ENCODE results near the gene SMYD2.

Gene SMYD2

GRCh38 chr1:214244841-214245240, 36.1 kb upstream of the SMYD2 start:
- TF ChIP-seq CTCF (conservative IDR thresholded peaks at IDR 0.05; ENCODE audit: low read depth) = no peak
- ChIA-PET CTCF (no interaction called here), POLR2A (ENCODE audit: low non-redundant PET) (no interaction called here)
- H3K27ac ChIP-seq = no peak overlapping the region
- DNase-seq (ENCODE audit: low spot score) = no peak

GRCh38 chr1:214247501-214248041, 33.4 kb upstream of the SMYD2 start:
- CTCF ChIA-PET = interaction anchor here (0.6 kb wide), 1 partner anchor 39 kb away, joined by 3 read pairs; no protein-coding TSS in a partner anchor
- no peak for DNase-seq (ENCODE audit: low spot score)
- POLR2A ChIA-PET (ENCODE audit: low non-redundant PET) = no interaction called here
- H3K27ac ChIP-seq = no peak overlapping the region
- TF ChIP-seq CTCF (conservative IDR thresholded peaks at IDR 0.05; ENCODE audit: low read depth) = no peak

GRCh38 chr1:214248311-214249085, 32.5 kb upstream of the SMYD2 start:
- DNase-seq (ENCODE audit: low spot score) = no peak

GRCh38 chr1:214249651-214250050, 31.3 kb upstream of the SMYD2 start:
- POLR2A ChIA-PET (ENCODE audit: low non-redundant PET) = no interaction called here
- no peak for TF ChIP-seq CTCF (conservative IDR thresholded peaks at IDR 0.05; ENCODE audit: low read depth)
- H3K27ac ChIP-seq = no peak overlapping the region
- no peak for DNase-seq (ENCODE audit: low spot score)
- CTCF ChIA-PET = interaction anchor here (1.0 kb wide), 1 partner anchor 11 kb away, joined by 3 read pairs; no protein-coding TSS in a partner anchor

More at GRCh38 chr1:214248311-214249085, 32.5 kb upstream of the SMYD2 start:
- ChIA-PET CTCF (no interaction called here), POLR2A (ENCODE audit: low non-redundant PET) (no interaction called here)
- H3K27ac ChIP-seq = no peak overlapping the region
- no peak for TF ChIP-seq CTCF (conservative IDR thresholded peaks at IDR 0.05; ENCODE audit: low read depth)

DNA sequence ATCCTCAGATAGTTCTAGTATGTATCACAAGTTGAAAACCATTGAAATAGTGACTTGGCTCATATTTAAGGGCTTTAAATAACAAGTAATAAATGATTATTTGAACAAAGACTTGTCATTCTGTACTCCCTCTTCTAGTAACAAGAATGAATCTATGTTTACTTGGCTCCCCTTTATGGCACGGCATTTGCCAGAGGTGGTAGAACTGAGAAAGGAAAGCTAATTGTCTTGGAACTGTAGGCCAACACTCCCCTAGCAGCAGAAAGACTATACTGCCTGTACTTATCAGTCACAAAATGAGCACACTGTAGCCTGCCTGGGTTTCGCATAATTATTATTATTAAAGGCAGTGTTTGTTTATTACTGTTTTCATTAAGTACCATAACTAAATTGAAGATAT, 29.6 kb upstream of the SMYD2 start:
- CTCF ChIA-PET = interaction anchor here (1.2 to 2.0 kb wide), 2 partner anchors 10 to 77 kb away, joined by 4 to 8 read pairs; no protein-coding TSS in a partner anchor
- POLR2A ChIA-PET (ENCODE audit: low non-redundant PET) = no interaction called here
- no peak for TF ChIP-seq CTCF (conservative IDR thresholded peaks at IDR 0.05; ENCODE audit: low read depth)
- DNase-seq (ENCODE audit: low spot score) = no peak
- no peak overlapping the region for H3K27ac ChIP-seq

GRCh38 chr1:214255509-214255908, 25.4 kb upstream of the SMYD2 start:
- TF ChIP-seq CTCF (conservative IDR thresholded peaks at IDR 0.05; ENCODE audit: low read depth) = no peak
- ChIA-PET POLR2A (ENCODE audit: low non-redundant PET) (no interaction called here), CTCF (no interaction called here)
- DNase-seq (ENCODE audit: low spot score) = no peak
- H3K27ac ChIP-seq = no peak overlapping the region

Data from RWPE1 (cell line).